ENCODE data around the gene PTPRM. TPM values are rescaled to one million over a fixed set of nuclear protein-coding genes. Genes with fewer than 3 reads are reported as not detected.

PTPRM gene
- polyA plus RNA-seq, 4 donors, result 2.2 to 31.4 (median 18.1) TPM

DNA sequence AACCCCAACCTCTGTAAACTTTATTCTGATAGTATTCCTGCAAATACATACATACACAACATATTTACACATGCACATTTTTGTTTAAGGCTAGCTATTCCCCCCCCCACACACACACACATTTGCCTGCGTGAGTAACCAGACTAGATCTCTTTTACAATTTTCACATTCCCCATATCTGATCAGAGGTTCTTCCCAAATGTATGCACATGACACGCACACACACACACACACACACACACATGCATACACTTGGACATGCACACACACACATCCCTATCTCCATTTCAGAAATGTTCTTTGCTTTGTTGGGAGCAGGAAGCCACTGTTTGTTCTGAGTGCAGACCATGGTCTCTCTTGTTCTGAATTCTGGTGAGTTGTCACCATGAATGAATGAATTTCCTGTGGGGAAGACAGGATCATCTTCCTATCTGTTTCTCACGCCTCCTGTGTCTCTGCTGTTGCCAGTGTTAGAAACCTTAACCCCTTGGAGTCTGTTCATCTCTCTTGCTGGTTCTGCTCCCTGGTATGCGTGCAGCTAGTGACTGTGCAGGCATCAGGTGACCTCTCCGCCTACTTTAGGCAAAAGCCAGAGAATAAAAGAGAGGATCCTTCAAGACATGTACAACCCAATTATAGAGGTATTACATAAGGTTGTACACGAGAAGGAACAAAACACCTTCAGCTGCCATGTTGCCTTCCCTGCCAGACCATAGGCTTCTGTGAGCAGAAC lies 791.1 kb downstream of the PTPRM start:
- Histone ChIP-seq H3K27ac (ENCODE audit: low read depth in 1 of 3, low read length in 2 of 3) (no peak overlapping the region), H3K36me3 (ENCODE audit: control insufficient read depth in 3 of 3, insufficient read depth in 2 of 3, low read depth in 1 of 3, low read length in 3 of 3) (no peaks in the 10 kb centered on the region), H3K4me3 (ENCODE audit: low read depth in 1 of 3, low read length in 3 of 3) (no peak overlapping the region), H3K9me3 (ENCODE audit: control insufficient read depth in 2 of 2, insufficient read depth in 1 of 2, low read depth in 1 of 2, low read length in 1 of 2) (no peaks in the 10 kb centered on the region), H3K27me3 (ENCODE audit: control insufficient read depth in 3 of 3, insufficient read depth in 3 of 3, low read length in 3 of 3) (peaks cover 0 to 5% (median 0%) of the 10 kb centered on the region in 3 donors), H3K4me1 (ENCODE audit: control insufficient read depth in 3 of 3, insufficient read depth in 2 of 3, low read depth in 1 of 3, low read length in 2 of 3) (no peaks in the 10 kb centered on the region)
- DNase-seq (no peak), FAIRE-seq (no peak)
- WGBS, 3 donors, result 81 to 85% (median 82%) methylated on average over 6 of the region's 6 CpGs

- no peak overlapping the region for H3K4me3 ChIP-seq (ENCODE audit: low read depth in 1 of 3, low read length in 3 of 3)
- H3K27ac ChIP-seq (ENCODE audit: low read depth in 1 of 3, low read length in 2 of 3), result no peak overlapping the region
- H3K9me3 ChIP-seq (ENCODE audit: control insufficient read depth in 2 of 2, insufficient read depth in 1 of 2, low read depth in 1 of 2, low read length in 1 of 2), result no peaks in the 10 kb centered on the region
- H3K4me1 ChIP-seq (ENCODE audit: control insufficient read depth in 3 of 3, insufficient read depth in 2 of 3, low read depth in 1 of 3, low read length in 2 of 3), result no peaks in the 10 kb centered on the region
- DNase-seq (no peak), FAIRE-seq (no peak)
- H3K36me3 ChIP-seq (ENCODE audit: control insufficient read depth in 3 of 3, insufficient read depth in 2 of 3, low read depth in 1 of 3, low read length in 3 of 3), result no peaks in the 10 kb centered on the region
- WGBS, 3 donors, result 79 to 91% (median 86%) methylated on average over 6 of the region's 6 CpGs
- H3K27me3 ChIP-seq (ENCODE audit: control insufficient read depth in 3 of 3, insufficient read depth in 3 of 3, low read length in 3 of 3), result peaks cover 0 to 5% (median 0%) of the 10 kb centered on the region in 3 donors
These were observed 792.0 kb downstream of the PTPRM start for GRCh38 chr18:8359076-8359475.

DNA sequence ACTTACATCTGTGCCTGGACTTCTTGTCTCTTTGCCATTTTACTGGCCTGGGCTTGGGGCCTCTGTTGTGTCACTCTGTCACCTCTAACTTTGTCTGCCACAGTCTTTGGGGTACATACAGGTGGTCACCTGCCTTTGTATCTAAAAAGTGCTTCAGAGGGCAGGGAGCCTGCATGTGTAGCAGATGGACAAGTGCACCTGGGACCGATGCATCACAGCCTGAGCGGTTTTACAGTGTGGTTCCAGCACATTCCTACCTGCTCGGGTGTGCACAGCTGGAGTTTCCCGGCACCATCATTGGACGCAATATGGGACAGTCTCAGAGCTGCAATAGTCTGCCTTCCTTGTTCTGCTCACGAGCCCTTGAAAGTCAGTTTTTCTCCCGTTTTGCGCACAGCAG lies 792.4 kb downstream of the PTPRM start:
- Histone ChIP-seq H3K36me3 (ENCODE audit: control insufficient read depth in 3 of 3, insufficient read depth in 2 of 3, low read depth in 1 of 3, low read length in 3 of 3) (no peaks in the 10 kb centered on the region), H3K27ac (ENCODE audit: low read depth in 1 of 3, low read length in 2 of 3) (no peak overlapping the region), H3K27me3 (ENCODE audit: control insufficient read depth in 3 of 3, insufficient read depth in 3 of 3, low read length in 3 of 3) (peaks cover 0 to 5% (median 0%) of the 10 kb centered on the region in 3 donors), H3K9me3 (ENCODE audit: control insufficient read depth in 2 of 2, insufficient read depth in 1 of 2, low read depth in 1 of 2, low read length in 1 of 2) (no peaks in the 10 kb centered on the region), H3K4me1 (ENCODE audit: control insufficient read depth in 3 of 3, insufficient read depth in 2 of 3, low read depth in 1 of 3, low read length in 2 of 3) (no peaks in the 10 kb centered on the region), H3K4me3 (ENCODE audit: low read depth in 1 of 3, low read length in 3 of 3) (no peak overlapping the region)
- DNase-seq (no peak), FAIRE-seq (no peak)
- WGBS, 3 donors, result 91 to 95% (median 93%) methylated on average over 8 of the region's 8 CpGs

GRCh38 chr18:8361941-8362471 lies 794.9 kb downstream of the PTPRM start:
- FAIRE-seq (no peak), DNase-seq (no peak)
- Histone ChIP-seq H3K9me3 (ENCODE audit: control insufficient read depth in 2 of 2, insufficient read depth in 1 of 2, low read depth in 1 of 2, low read length in 1 of 2) (no peaks in the 10 kb centered on the region), H3K27ac (ENCODE audit: low read depth in 1 of 3, low read length in 2 of 3) (no peak overlapping the region), H3K36me3 (ENCODE audit: control insufficient read depth in 3 of 3, insufficient read depth in 2 of 3, low read depth in 1 of 3, low read length in 3 of 3) (no peaks in the 10 kb centered on the region), H3K4me3 (ENCODE audit: low read depth in 1 of 3, low read length in 3 of 3) (no peak overlapping the region), H3K4me1 (ENCODE audit: control insufficient read depth in 3 of 3, insufficient read depth in 2 of 3, low read depth in 1 of 3, low read length in 2 of 3) (no peaks in the 10 kb centered on the region), H3K27me3 (ENCODE audit: control insufficient read depth in 3 of 3, insufficient read depth in 3 of 3, low read length in 3 of 3) (peaks cover 0 to 18% (median 0%) of the 10 kb centered on the region in 3 donors)
- WGBS, 3 donors, result 84 to 90% (median 89%) methylated on average over 5 of the region's 5 CpGs

DNA sequence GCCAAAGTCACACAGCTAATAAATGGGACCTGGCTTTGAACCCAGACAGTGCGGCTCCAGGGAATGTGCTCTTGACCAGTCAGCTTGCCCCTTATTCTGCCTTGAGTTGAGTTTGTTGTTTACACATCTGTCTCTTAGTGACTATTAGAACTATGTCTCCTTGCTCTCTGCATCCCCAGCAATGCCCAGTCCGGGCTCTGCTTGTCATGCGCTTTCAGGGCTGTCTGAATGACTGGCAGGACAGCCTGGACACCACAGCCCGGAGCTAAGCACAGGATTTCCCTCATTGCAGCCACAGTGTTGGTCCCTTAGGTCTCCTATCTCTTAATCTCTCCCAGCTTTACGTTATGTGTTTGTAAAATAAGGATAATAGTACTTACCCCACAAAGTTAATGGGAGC lies 795.7 kb downstream of the PTPRM start:
- Histone ChIP-seq H3K27me3 (ENCODE audit: control insufficient read depth in 3 of 3, insufficient read depth in 3 of 3, low read length in 3 of 3) (peaks cover 0 to 20% (median 0%) of the 10 kb centered on the region in 3 donors), H3K4me3 (ENCODE audit: low read depth in 1 of 3, low read length in 3 of 3) (no peak overlapping the region), H3K9me3 (ENCODE audit: control insufficient read depth in 2 of 2, insufficient read depth in 1 of 2, low read depth in 1 of 2, low read length in 1 of 2) (no peaks in the 10 kb centered on the region), H3K27ac (ENCODE audit: low read depth in 1 of 3, low read length in 2 of 3) (no peak overlapping the region), H3K4me1 (ENCODE audit: control insufficient read depth in 3 of 3, insufficient read depth in 2 of 3, low read depth in 1 of 3, low read length in 2 of 3) (no peaks in the 10 kb centered on the region), H3K36me3 (ENCODE audit: control insufficient read depth in 3 of 3, insufficient read depth in 2 of 3, low read depth in 1 of 3, low read length in 3 of 3) (no peaks in the 10 kb centered on the region)
- WGBS, 3 donors, result 86 to 88% (median 87%) methylated on average over 5 of the region's 5 CpGs
- DNase-seq (no peak), FAIRE-seq (no peak)

GRCh38 chr18:8364385-8364784 lies 797.3 kb downstream of the PTPRM start:
- WGBS, 3 donors, result 61 to 88% (median 81%) methylated on average over 2 of the region's 2 CpGs
- H3K4me1 ChIP-seq (ENCODE audit: control insufficient read depth in 3 of 3, insufficient read depth in 2 of 3, low read depth in 1 of 3, low read length in 2 of 3), result no peaks in the 10 kb centered on the region
- H3K36me3 ChIP-seq (ENCODE audit: control insufficient read depth in 3 of 3, insufficient read depth in 2 of 3, low read depth in 1 of 3, low read length in 3 of 3), result no peaks in the 10 kb centered on the region
- peaks cover 0 to 27% (median 0%) of the 10 kb centered on the region in 3 donors for H3K27me3 ChIP-seq (ENCODE audit: control insufficient read depth in 3 of 3, insufficient read depth in 3 of 3, low read length in 3 of 3)
- DNase-seq (no peak), FAIRE-seq (no peak)
- H3K27ac ChIP-seq (ENCODE audit: low read depth in 1 of 3, low read length in 2 of 3), result no peak overlapping the region
- no peaks in the 10 kb centered on the region for H3K9me3 ChIP-seq (ENCODE audit: control insufficient read depth in 2 of 2, insufficient read depth in 1 of 2, low read depth in 1 of 2, low read length in 1 of 2)
- no peak overlapping the region for H3K4me3 ChIP-seq (ENCODE audit: low read depth in 1 of 3, low read length in 3 of 3)

DNA sequence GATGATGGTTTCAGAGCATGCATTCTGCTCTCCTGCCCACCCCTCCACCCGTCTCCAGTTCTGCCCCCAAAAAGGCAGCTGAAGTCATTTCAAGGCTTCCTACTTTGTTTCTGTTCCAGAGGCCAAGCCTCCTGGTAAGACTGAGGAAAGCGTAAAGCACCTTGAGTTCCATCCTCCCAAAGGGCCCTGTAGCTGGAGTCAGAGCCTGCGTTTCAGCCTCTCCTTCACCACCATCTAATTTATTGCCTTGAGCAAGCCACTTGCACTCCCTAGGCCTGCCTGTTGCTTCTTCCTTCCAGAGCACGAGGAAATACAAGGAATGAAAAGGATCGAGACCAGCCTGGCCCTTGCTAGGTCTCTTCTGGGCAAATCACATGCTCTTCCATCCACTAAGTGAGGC lies 797.9 kb downstream of the PTPRM start:
- no peak for FAIRE-seq
- Histone ChIP-seq H3K36me3 (ENCODE audit: control insufficient read depth in 3 of 3, insufficient read depth in 2 of 3, low read depth in 1 of 3, low read length in 3 of 3) (no peaks in the 10 kb centered on the region), H3K4me1 (ENCODE audit: control insufficient read depth in 3 of 3, insufficient read depth in 2 of 3, low read depth in 1 of 3, low read length in 2 of 3) (no peaks in the 10 kb centered on the region), H3K27ac (ENCODE audit: low read depth in 1 of 3, low read length in 2 of 3) (no peak overlapping the region), H3K9me3 (ENCODE audit: control insufficient read depth in 2 of 2, insufficient read depth in 1 of 2, low read depth in 1 of 2, low read length in 1 of 2) (no peaks in the 10 kb centered on the region), H3K27me3 (ENCODE audit: control insufficient read depth in 3 of 3, insufficient read depth in 3 of 3, low read length in 3 of 3) (peaks cover 0 to 25% (median 0%) of the 10 kb centered on the region in 3 donors), H3K4me3 (ENCODE audit: low read depth in 1 of 3, low read length in 3 of 3) (no peak overlapping the region)
- 73 to 89% (median 87%) methylated on average over 5 of the region's 5 CpGs for WGBS, 3 donors
- DNase-seq, result no peak

GRCh38 chr18:8365528-8365927 lies 798.4 kb downstream of the PTPRM start:
- peaks cover 0 to 23% (median 0%) of the 10 kb centered on the region in 3 donors for H3K27me3 ChIP-seq (ENCODE audit: control insufficient read depth in 3 of 3, insufficient read depth in 3 of 3, low read length in 3 of 3)
- FAIRE-seq, result no peak
- DNase-seq, result no peak
- no peak overlapping the region for H3K4me3 ChIP-seq (ENCODE audit: low read depth in 1 of 3, low read length in 3 of 3)
- H3K9me3 ChIP-seq (ENCODE audit: control insufficient read depth in 2 of 2, insufficient read depth in 1 of 2, low read depth in 1 of 2, low read length in 1 of 2), result no peaks in the 10 kb centered on the region
- H3K27ac ChIP-seq (ENCODE audit: low read depth in 1 of 3, low read length in 2 of 3), result no peak overlapping the region
- H3K4me1 ChIP-seq (ENCODE audit: control insufficient read depth in 3 of 3, insufficient read depth in 2 of 3, low read depth in 1 of 3, low read length in 2 of 3), result no peaks in the 10 kb centered on the region
- 86 to 89% (median 88%) methylated on average over 2 of the region's 2 CpGs for WGBS, 3 donors
- H3K36me3 ChIP-seq (ENCODE audit: control insufficient read depth in 3 of 3, insufficient read depth in 2 of 3, low read depth in 1 of 3, low read length in 3 of 3), result no peaks in the 10 kb centered on the region
